ENCODE data around the gene ATP8A2.

- no peak for TF ChIP-seq CTCF (conservative IDR thresholded peaks at IDR 0.05)
- TF ChIP-seq ZFX (IDR thresholded peaks at IDR 0.05) = no peak
These were observed 527.7 kb downstream of the ATP8A2 start for GRCh38 chr13:25899464-25899863.
